IMR-90 (cell line): ENCODE data around the gene ZNF782.

Source experiments
- CEBPB ChIP-seq: IDR thresholded peaks from 2 replicates; pipeline ENCODE4 v1.6.1; 2012; ENCODE audit warnings: low read depth, low read length, improper control_type of control experiment
- MAFK ChIP-seq: IDR thresholded peaks from 2 replicates; pipeline ENCODE4 v1.6.1; 2012; ENCODE audit warnings: low read depth, low read length, improper control_type of control experiment
- MXI1 ChIP-seq: IDR thresholded peaks from 2 replicates; pipeline ENCODE4 v1.6.1; 2012; ENCODE audit warnings: low read depth, mild to moderate bottlenecking, low read length, moderate library complexity, borderline replicate concordance
- POLR2A ChIP-seq: IDR thresholded peaks from 2 replicates; pipeline ENCODE4 v1.6.1; 2012; ENCODE audit warnings: mild to moderate bottlenecking, low read depth, low read length
- RAD21 ChIP-seq: IDR thresholded peaks from 2 replicates; pipeline ENCODE4 v1.6.1; 2012; ENCODE audit warnings: low read length, improper control_type of control experiment
- RCOR1 ChIP-seq: IDR thresholded peaks from 2 replicates; pipeline ENCODE4 v1.6.1; 2012; ENCODE audit warnings: mild to moderate bottlenecking, low read length, improper control_type of control experiment; ENCODE audit not compliant: insufficient replicate concordance
- SMC3 ChIP-seq: fragments of 150-350 bp; IDR thresholded peaks from 2 replicates; pipeline ENCODE4 v1.6.1; 2016; ENCODE audit warnings: low read depth, mild to moderate bottlenecking, antibody characterized with exemption, low read length, moderate library complexity
- TF ChIP-seq, protein P1 (sequence below): conservative IDR thresholded peaks from 2 replicates; pipeline ENCODE4 v1.5.1; 2012; ENCODE audit warnings: mild to moderate bottlenecking, low read depth, low read length, improper control_type of control experiment
- TF ChIP-seq, protein P2 (sequence below): fragments of 150-350 bp; IDR thresholded peaks from 2 replicates; pipeline ENCODE4 v1.6.1; 2017; ENCODE audit warnings: mild to moderate bottlenecking, antibody characterized with exemption, low read length, low read depth

- TF ChIP-seq, protein P1, sequence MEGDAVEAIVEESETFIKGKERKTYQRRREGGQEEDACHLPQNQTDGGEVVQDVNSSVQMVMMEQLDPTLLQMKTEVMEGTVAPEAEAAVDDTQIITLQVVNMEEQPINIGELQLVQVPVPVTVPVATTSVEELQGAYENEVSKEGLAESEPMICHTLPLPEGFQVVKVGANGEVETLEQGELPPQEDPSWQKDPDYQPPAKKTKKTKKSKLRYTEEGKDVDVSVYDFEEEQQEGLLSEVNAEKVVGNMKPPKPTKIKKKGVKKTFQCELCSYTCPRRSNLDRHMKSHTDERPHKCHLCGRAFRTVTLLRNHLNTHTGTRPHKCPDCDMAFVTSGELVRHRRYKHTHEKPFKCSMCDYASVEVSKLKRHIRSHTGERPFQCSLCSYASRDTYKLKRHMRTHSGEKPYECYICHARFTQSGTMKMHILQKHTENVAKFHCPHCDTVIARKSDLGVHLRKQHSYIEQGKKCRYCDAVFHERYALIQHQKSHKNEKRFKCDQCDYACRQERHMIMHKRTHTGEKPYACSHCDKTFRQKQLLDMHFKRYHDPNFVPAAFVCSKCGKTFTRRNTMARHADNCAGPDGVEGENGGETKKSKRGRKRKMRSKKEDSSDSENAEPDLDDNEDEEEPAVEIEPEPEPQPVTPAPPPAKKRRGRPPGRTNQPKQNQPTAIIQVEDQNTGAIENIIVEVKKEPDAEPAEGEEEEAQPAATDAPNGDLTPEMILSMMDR: no peak
- TF ChIP-seq RAD21: no peak
- TF ChIP-seq, protein P2, sequence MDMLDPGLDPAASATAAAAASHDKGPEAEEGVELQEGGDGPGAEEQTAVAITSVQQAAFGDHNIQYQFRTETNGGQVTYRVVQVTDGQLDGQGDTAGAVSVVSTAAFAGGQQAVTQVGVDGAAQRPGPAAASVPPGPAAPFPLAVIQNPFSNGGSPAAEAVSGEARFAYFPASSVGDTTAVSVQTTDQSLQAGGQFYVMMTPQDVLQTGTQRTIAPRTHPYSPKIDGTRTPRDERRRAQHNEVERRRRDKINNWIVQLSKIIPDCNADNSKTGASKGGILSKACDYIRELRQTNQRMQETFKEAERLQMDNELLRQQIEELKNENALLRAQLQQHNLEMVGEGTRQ: no peak
- TF ChIP-seq CEBPB: no peak
- no peak for TF ChIP-seq POLR2A
- no peak for TF ChIP-seq RCOR1
- TF ChIP-seq MXI1: no peak
- TF ChIP-seq SMC3: no peak
- no peak for TF ChIP-seq MAFK
Observed at GRCh38 chr9:96883922-96884321, 29.6 kb upstream of the ZNF782 start.
